Mucosa of descending colon (tissue), 3 donors: ENCODE data around the gene PUDP. TPM values are rescaled to one million over a fixed set of nuclear protein-coding genes. Genes with fewer than 3 reads are reported as not detected.
A peak's percentile ranks its signal among the peaks of the same experiment; 100 is the strongest.

Experiments
- ATAC-seq: fragments of 200-7000 bp; cut with Tn5 transposase; one replicate; pipeline ENCODE4 v1.9.1; 2020; ENCODE audit warnings: mild to moderate bottlenecking, moderate library complexity
- DNase-seq, 3 donors: peaks; one replicate each; pipeline ENCODE4 v3.0.0-alpha.2; 2020
- H3K36me3 ChIP-seq: fragments of 200-600 bp; one replicate; pipeline ENCODE4 v1.8.0; 2021; ENCODE audit warnings: low read depth, mild to moderate bottlenecking
- H3K4me1 ChIP-seq: fragments of 200-600 bp; one replicate; pipeline ENCODE4 v1.8.0; 2021; ENCODE audit warnings: low read depth, mild to moderate bottlenecking
- H3K4me3 ChIP-seq: fragments of 200-600 bp; one replicate; pipeline ENCODE4 v1.8.0; 2021; ENCODE audit warnings: mild to moderate bottlenecking
- H3K9me3 ChIP-seq: fragments of 200-600 bp; one replicate; pipeline ENCODE4 v1.8.0; 2021; ENCODE audit warnings: mild to moderate bottlenecking
- intact Hi-C, 2 donors: fragments of 100-400 bp; cut with DNase I in 1 of 2; cut with micrococcal nuclease in 1 of 2; formaldehyde crosslinking; loops; one replicate each; pipeline versions ENCODE4 v1.11.0 to v1.11.1; 2022; cut with DNase I, micrococcal nuclease
- long read RNA-seq, 2 donors: library from polyadenylated mRNA; unstranded; transcript quantifications; one replicate each; pipeline ENCODE4 v2.0.0, GENCODE V29; 2019 to 2021
- total RNA-seq, 3 donors: library from RNA; stranded (reverse); fragmentation: NEBNext Ultra II Directional in 2 of 3; extraction: Animal tissue kit (Norgen Biotek cat#: 25700) in 2 of 3; gene quantifications; one replicate each; pipeline versions ENCODE4 v1.2.1 to v1.2.4, GENCODE V29; 2021 to 2023
- TF ChIP-seq, protein P1 (sequence below): fragments of 200-600 bp; IDR thresholded peaks from one replicate; pipeline ENCODE4 v1.8.0; 2022; ENCODE audit warnings: antibody characterized with exemption, mild to moderate bottlenecking
- donor health status: DM: no; HTN: no; CAD: no; lungs with moderate emphysema.
- donor health status: DM: no; HTN: no; CAD: no.
- donor health status: DM: no; HTN: yes; CAD: no.

The PUDP gene
- total RNA-seq, result 10 to 100 TPM; 16.4 to 38.5 (median 32.3) TPM
- long read RNA-seq, donor 1, transcript PUDP-201 (4 exons, 2,140 nt), result major isoform, 14 of 19 reads
- long read RNA-seq, donor 1, partial matches to known transcripts, result 2 of 19 reads
- long read RNA-seq, donor 1, other reads (novel, unspliced or antisense), result 3 of 19 reads
- long read RNA-seq, donor 2, transcript PUDP-201 (4 exons, 2,140 nt), result major isoform, 15 of 19 reads
- long read RNA-seq, donor 2, partial matches to known transcripts, result 2 of 19 reads
- long read RNA-seq, donor 2, other reads (novel, unspliced or antisense), result 1 of 19 reads

- peak within 1 kb of the TSS; percentile 34 for H3K4me3 ChIP-seq
- intact Hi-C loops, result no loop called here
- TF ChIP-seq, protein P1, sequence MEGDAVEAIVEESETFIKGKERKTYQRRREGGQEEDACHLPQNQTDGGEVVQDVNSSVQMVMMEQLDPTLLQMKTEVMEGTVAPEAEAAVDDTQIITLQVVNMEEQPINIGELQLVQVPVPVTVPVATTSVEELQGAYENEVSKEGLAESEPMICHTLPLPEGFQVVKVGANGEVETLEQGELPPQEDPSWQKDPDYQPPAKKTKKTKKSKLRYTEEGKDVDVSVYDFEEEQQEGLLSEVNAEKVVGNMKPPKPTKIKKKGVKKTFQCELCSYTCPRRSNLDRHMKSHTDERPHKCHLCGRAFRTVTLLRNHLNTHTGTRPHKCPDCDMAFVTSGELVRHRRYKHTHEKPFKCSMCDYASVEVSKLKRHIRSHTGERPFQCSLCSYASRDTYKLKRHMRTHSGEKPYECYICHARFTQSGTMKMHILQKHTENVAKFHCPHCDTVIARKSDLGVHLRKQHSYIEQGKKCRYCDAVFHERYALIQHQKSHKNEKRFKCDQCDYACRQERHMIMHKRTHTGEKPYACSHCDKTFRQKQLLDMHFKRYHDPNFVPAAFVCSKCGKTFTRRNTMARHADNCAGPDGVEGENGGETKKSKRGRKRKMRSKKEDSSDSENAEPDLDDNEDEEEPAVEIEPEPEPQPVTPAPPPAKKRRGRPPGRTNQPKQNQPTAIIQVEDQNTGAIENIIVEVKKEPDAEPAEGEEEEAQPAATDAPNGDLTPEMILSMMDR, result no peak
- ATAC-seq (peak; percentile 93), DNase-seq (peak; percentile 83 to 94 (median 89))
- H3K36me3 ChIP-seq, result no peaks in the 10 kb centered on the region
- H3K4me1 ChIP-seq, result no peaks in the 10 kb centered on the region
- no peaks in the 10 kb centered on the region for H3K9me3 ChIP-seq
These were observed at the start of gene PUDP for GRCh38 chrX:7147978-7148854. Gene PUDP, minus strand, starts transcription at chrX:7148153. Its CDS starts 40 bp downstream, at chrX:7148113.

- TF ChIP-seq, protein P1, result no peak
- no peak overlapping the region for H3K4me3 ChIP-seq
- no peaks in the 10 kb centered on the region for H3K9me3 ChIP-seq
- ATAC-seq (no peak), DNase-seq (no peak)
- intact Hi-C loops, result no loop called here
- no peaks in the 10 kb centered on the region for H3K36me3 ChIP-seq
- no peaks in the 10 kb centered on the region for H3K4me1 ChIP-seq
These were observed 46.7 kb upstream of the PUDP start for GRCh38 chrX:7194606-7195005.

DNA sequence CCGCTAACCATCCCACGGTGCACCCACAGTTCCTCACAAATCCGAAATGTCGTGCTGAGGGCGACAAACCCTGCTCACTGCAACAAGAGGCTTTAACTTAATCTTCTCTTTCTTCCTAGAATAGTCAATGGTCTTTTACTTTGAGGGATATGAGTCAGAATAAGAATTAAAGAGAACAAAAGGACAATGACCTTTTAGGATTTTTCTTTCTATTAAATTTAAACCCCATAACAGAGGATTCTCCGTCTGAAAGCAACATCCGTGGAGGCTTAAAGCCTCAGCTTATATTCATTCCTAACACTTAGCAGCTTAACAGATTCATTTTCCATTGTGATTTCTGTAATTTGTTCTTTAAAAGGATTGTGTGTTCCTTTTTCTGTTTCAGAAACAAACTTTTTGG is 44.9 kb upstream of the PUDP start:
- Histone ChIP-seq H3K36me3 (no peaks in the 10 kb centered on the region), H3K4me1 (no peaks in the 10 kb centered on the region), H3K9me3 (no peaks in the 10 kb centered on the region), H3K4me3 (no peak overlapping the region)
- TF ChIP-seq, protein P1, result no peak
- DNase-seq (no peak), ATAC-seq (no peak)
- intact Hi-C loops, result no loop called here

GRCh38 chrX:7191681-7192110 is 43.7 kb upstream of the PUDP start:
- DNase-seq (no peak), ATAC-seq (peak; percentile 44)
- Histone ChIP-seq H3K36me3 (no peaks in the 10 kb centered on the region), H3K9me3 (no peaks in the 10 kb centered on the region), H3K4me1 (no peaks in the 10 kb centered on the region), H3K4me3 (no peak overlapping the region)
- intact Hi-C loops, result no loop called here
- TF ChIP-seq, protein P1, result no peak

DNA sequence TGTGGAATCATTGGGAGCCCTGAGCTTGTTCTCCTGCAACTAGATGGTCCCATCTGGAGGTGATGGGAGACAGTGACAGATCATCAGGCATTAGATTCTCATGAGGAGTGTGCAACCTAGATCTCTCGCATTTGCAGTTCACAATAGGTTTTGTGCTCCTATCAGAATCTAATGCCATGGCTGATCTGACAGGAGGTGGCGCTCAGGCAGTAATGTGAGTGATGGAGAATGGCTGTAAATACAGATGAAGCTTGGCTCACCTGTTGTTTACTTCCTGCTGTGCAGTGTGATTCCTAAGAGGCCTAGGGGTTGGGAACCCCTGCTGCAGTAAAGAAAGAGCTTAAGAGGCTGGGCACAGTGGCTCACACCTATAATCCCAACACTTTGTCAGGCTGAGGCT is 42.2 kb upstream of the PUDP start:
- intact Hi-C loops, result no loop called here
- DNase-seq (peak in 1 of 3 donors; percentile 1), ATAC-seq (no peak)
- Histone ChIP-seq H3K4me1 (no peaks in the 10 kb centered on the region), H3K36me3 (no peaks in the 10 kb centered on the region), H3K4me3 (no peak overlapping the region), H3K9me3 (no peaks in the 10 kb centered on the region)
- TF ChIP-seq, protein P1, result no peak
